Lower lobe of right lung (tissue), 2 donors: ENCODE results near the gene PTPRT. TPM values are rescaled to one million over a fixed set of nuclear protein-coding genes. Genes with fewer than 3 reads are reported as not detected.

ENCODE experiments used
- ATAC-seq, 2 donors: fragments of 200-7000 bp; cut with Tn5 transposase; one replicate each; pipeline ENCODE4 v1.9.1; 2020 to 2022; ENCODE audit warnings: mild to moderate bottlenecking in 2 of 2, moderate library complexity in 2 of 2
- DNase-seq: peaks from one replicate; pipeline ENCODE4 v3.0.0-alpha.2; 2020
- H3K27ac ChIP-seq: fragments of 200-600 bp; one replicate; pipeline ENCODE4 v1.8.0; 2022
- H3K27me3 ChIP-seq: fragments of 200-600 bp; one replicate; pipeline ENCODE4 v1.8.0; 2022; ENCODE audit warnings: low read depth
- H3K36me3 ChIP-seq: fragments of 200-600 bp; one replicate; pipeline ENCODE4 v1.8.0; 2022; ENCODE audit warnings: mild to moderate bottlenecking
- H3K4me1 ChIP-seq: fragments of 200-600 bp; one replicate; pipeline ENCODE4 v1.8.0; 2022
- H3K4me3 ChIP-seq: fragments of 200-600 bp; one replicate; pipeline ENCODE4 v1.8.0; 2022; ENCODE audit warnings: mild to moderate bottlenecking
- H3K9me3 ChIP-seq: fragments of 200-600 bp; one replicate; pipeline ENCODE4 v1.8.0; 2022
- intact Hi-C: fragments of 100-400 bp; cut with DNase I; formaldehyde crosslinking; loops from one replicate; pipeline ENCODE4 v1.11.0; 2022
- total RNA-seq: library from RNA; stranded (reverse); fragmentation: NEBNext Ultra II Directional; extraction: Animal tissue kit (Norgen Biotek cat#: 25700); gene quantifications from one replicate; pipeline ENCODE4 v1.2.1, GENCODE V29; 2021
- TF ChIP-seq, protein P1 (sequence below): fragments of 200-600 bp; IDR thresholded peaks from one replicate; pipeline ENCODE4 v1.8.0; 2022; ENCODE audit warnings: antibody characterized with exemption, mild to moderate bottlenecking
- donor health status: DM: no; HTN: yes; CAD: no; lungs with severe emphysema.

The PTPRT gene
- total RNA-seq, 1 donor from 2014 or later: 8.0 TPM

DNA sequence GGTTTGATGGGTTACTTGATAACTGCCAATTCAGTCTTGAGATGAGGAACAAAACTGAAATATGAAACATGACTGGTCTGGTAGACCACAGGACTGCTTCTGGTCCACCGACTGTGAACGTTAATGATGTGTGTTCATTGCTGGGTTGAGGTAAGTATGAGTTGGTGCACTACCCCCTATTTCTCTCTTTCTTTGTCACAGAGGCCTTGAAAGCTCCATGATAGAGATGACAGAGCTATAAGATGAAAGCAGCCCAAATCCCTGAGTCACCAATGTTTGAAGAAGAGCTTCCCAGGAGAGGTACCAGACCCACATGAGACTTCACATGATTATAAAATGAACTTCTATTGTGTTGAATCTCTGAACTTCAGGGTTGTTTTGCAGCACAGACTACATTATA lies 555.5 kb downstream of the PTPRT start:
- TF ChIP-seq, protein P1, sequence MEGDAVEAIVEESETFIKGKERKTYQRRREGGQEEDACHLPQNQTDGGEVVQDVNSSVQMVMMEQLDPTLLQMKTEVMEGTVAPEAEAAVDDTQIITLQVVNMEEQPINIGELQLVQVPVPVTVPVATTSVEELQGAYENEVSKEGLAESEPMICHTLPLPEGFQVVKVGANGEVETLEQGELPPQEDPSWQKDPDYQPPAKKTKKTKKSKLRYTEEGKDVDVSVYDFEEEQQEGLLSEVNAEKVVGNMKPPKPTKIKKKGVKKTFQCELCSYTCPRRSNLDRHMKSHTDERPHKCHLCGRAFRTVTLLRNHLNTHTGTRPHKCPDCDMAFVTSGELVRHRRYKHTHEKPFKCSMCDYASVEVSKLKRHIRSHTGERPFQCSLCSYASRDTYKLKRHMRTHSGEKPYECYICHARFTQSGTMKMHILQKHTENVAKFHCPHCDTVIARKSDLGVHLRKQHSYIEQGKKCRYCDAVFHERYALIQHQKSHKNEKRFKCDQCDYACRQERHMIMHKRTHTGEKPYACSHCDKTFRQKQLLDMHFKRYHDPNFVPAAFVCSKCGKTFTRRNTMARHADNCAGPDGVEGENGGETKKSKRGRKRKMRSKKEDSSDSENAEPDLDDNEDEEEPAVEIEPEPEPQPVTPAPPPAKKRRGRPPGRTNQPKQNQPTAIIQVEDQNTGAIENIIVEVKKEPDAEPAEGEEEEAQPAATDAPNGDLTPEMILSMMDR: no peak
- H3K27ac ChIP-seq: no peak overlapping the region
- H3K4me1 ChIP-seq: no peaks in the 10 kb centered on the region
- DNase-seq (no peak), ATAC-seq (no peak)
- no peak overlapping the region for H3K4me3 ChIP-seq
- H3K27me3 ChIP-seq: no peaks in the 10 kb centered on the region
- no peaks in the 10 kb centered on the region for H3K36me3 ChIP-seq
- intact Hi-C loops: no loop called here
- no peaks in the 10 kb centered on the region for H3K9me3 ChIP-seq

DNA sequence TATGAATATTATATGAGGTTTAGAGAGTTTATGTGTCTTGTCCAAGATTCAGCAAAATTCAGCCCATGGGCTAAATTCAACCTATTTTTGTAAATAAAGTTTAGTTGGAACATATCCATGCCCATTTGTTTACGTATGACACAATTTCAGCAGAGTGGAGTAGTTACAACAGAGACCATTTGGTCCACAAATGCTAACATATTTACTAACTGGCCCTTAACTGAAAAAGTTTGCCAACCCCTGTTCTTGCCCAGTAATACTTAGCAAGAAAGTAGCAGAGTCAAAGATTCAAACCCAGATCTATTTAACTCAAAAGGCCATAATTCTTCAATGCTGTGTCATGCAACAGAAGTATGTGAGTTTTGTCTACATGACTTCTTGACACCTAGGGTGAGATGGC lies 561.0 kb downstream of the PTPRT start:
- no peak overlapping the region for H3K27ac ChIP-seq
- TF ChIP-seq, protein P1: no peak
- no peaks in the 10 kb centered on the region for H3K9me3 ChIP-seq
- ATAC-seq: no peak
- no peaks in the 10 kb centered on the region for H3K27me3 ChIP-seq
- H3K4me1 ChIP-seq: no peaks in the 10 kb centered on the region
- no peak for DNase-seq
- no peaks in the 10 kb centered on the region for H3K36me3 ChIP-seq
- intact Hi-C loops: no loop called here
- H3K4me3 ChIP-seq: no peak overlapping the region

DNA sequence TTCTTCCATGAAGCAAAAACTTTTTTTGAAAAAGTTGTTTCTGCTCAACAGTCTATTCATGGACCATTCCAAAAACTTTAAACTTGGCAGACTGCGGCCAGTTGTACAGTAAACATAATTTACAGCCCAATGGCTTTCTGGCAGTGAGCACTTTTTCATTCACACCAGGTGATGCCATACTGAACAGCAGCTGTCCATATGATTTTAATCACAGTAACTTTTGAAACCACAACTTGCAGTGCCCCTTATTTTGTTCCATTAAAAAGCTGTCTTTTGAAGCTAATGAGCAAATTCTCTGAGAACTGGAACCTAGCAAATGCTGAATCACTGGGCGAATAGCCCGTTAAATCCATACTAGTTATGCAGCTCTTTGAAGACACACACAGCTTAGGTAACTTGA lies 576.6 kb downstream of the PTPRT start:
- Histone ChIP-seq H3K27ac (no peak overlapping the region), H3K4me3 (no peak overlapping the region), H3K4me1 (no peaks in the 10 kb centered on the region), H3K36me3 (no peaks in the 10 kb centered on the region), H3K27me3 (no peaks in the 10 kb centered on the region), H3K9me3 (no peaks in the 10 kb centered on the region)
- intact Hi-C loops: no loop called here
- TF ChIP-seq, protein P1: no peak
- no peak for DNase-seq
- ATAC-seq: no peak

DNA sequence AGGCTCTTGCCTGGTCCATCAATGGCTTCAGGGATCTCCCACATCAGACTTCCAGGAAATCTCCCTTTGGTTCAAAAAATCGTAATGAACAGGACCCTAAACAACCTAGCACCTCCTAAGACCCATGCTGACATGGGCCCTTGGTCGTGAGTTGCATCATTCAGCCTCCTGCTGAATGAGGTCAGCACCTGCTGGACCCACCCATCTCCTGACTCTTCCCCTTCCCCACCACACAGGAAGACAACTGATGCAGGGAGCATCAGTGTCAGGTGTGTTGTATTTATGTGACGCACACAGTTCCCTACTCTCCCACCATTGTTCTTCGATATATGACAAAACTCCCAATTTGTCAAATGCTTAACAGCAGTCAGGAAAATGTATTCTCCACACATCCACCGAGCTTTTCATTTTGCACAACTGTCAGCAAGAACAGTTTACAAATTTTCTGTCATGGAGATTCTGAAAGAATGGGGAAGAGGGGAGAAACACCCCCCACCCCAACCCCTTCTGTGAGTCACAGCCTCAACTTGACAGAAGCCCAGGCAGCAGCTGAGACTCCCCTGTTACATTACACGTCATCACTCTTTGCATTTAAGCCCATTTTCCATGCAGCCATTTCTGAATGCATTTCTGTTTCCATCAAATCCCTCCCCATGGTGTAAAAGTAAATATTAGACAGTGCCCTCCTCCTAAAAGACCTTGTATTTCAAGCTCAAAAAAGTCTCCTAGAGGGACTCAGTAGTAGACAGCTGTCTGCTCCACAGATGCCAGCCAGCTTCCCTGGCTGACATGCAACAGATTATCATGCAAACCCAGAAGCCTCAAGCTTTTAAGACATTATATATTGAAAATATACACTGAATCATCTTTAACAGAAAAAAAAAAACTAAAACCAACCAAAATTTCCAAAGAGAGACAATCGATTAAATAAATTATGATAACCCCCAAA lies 577.5 kb downstream of the PTPRT start:
- intact Hi-C loops: no loop called here
- Histone ChIP-seq H3K27ac (no peak overlapping the region), H3K9me3 (no peaks in the 10 kb centered on the region), H3K36me3 (no peaks in the 10 kb centered on the region), H3K27me3 (no peaks in the 10 kb centered on the region), H3K4me3 (no peak overlapping the region), H3K4me1 (no peaks in the 10 kb centered on the region)
- ATAC-seq: no peak
- TF ChIP-seq, protein P1: no peak
- DNase-seq: no peak

DNA sequence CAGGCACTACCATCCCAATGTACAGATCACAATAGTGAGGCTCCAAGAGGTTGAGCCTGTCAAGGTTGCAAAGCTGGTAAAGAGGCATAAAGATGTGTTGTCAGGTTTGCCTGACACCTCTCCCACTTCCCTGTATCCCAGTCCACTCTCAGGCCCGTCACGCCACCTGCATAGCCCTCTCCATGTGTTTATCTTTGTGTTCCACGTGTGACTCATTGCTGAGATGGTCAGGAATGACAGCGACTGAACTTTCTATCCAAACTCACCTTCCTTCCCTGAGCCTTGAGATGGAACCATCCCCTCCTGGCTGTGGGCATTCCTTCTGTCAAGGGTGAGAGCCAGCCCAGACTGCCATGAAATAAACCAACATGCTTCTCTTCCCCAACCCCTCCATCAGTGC lies 578.3 kb downstream of the PTPRT start:
- H3K27ac ChIP-seq: no peak overlapping the region
- H3K9me3 ChIP-seq: no peaks in the 10 kb centered on the region
- H3K4me1 ChIP-seq: no peaks in the 10 kb centered on the region
- ATAC-seq: no peak
- H3K4me3 ChIP-seq: no peak overlapping the region
- no peak for DNase-seq
- no peaks in the 10 kb centered on the region for H3K27me3 ChIP-seq
- H3K36me3 ChIP-seq: no peaks in the 10 kb centered on the region
- intact Hi-C loops: no loop called here
- TF ChIP-seq, protein P1: no peak
